Measurements from ENCODE around the gene XBP1. TPM values are rescaled to one million over a fixed set of nuclear protein-coding genes. Genes with fewer than 3 reads are reported as not detected.
"Not testable (repeated sequence)": the region's sequence is repeated elsewhere in the genome, so short reads cannot be mapped to it uniquely, and the experiment has no call there.

XBP1 gene
- polyA plus RNA-seq, 5 donors = 90.7 to 129 (median 101) TPM

GRCh38 chr22:28754512-28754911 is 45.9 kb downstream of the XBP1 start:
- DNase-seq = not testable (repeated sequence)

GRCh38 chr22:28750471-28750881 is 49.9 kb downstream of the XBP1 start:
- no peak for DNase-seq

Other genes starting within 250 kb of the XBP1 start
- 10 to 100 TPM; 27.1 to 42.4 (median 37.1) TPM for gene TTC28, start 120.7 kb downstream of the XBP1 start, polyA plus RNA-seq (ENCODE audit: insufficient read depth in 1 of 5, insufficient read length in 5 of 5, low replicate concordance in 1 of 5)
- 10 to 100 TPM; 14.5 to 25.1 (median 19.0) TPM for gene CHEK2, start 58.7 kb downstream of the XBP1 start, polyA plus RNA-seq (ENCODE audit: insufficient read depth in 1 of 5, insufficient read length in 5 of 5, low replicate concordance in 1 of 5)
- gene HSCB, start 58.5 kb downstream of the XBP1 start, polyA plus RNA-seq (ENCODE audit: insufficient read depth in 1 of 5, insufficient read length in 5 of 5, low replicate concordance in 1 of 5) = 10 to 100 TPM; 19.8 to 23.4 (median 20.7) TPM
- 10 to 100 TPM; 26.1 to 48.3 (median 37.7) TPM for gene CCDC117, start 27.9 kb downstream of the XBP1 start, polyA plus RNA-seq (ENCODE audit: insufficient read depth in 1 of 5, insufficient read length in 5 of 5, low replicate concordance in 1 of 5)
- 10 to 100 TPM; 20.8 to 33.3 (median 24.7) TPM for gene ZNRF3, start 83.0 kb upstream of the XBP1 start, polyA plus RNA-seq (ENCODE audit: insufficient read depth in 1 of 5, insufficient read length in 5 of 5, low replicate concordance in 1 of 5)